GM21423 (cell line): ENCODE data around the gene DYRK1A.
"Not testable (repeated sequence)": the region's sequence is repeated elsewhere in the genome, so short reads cannot be mapped to it uniquely, and the experiment has no call there.

ENCODE experiments used
- ATAC-seq: cut with Tn5 transposase; IDR thresholded peaks from one replicate; pipeline ENCODE4 v1.9.1; 2021; ENCODE audit warnings: mild to moderate bottlenecking, moderate library complexity; ENCODE audit not compliant: unreplicated experiment

DYRK1A gene

DNA sequence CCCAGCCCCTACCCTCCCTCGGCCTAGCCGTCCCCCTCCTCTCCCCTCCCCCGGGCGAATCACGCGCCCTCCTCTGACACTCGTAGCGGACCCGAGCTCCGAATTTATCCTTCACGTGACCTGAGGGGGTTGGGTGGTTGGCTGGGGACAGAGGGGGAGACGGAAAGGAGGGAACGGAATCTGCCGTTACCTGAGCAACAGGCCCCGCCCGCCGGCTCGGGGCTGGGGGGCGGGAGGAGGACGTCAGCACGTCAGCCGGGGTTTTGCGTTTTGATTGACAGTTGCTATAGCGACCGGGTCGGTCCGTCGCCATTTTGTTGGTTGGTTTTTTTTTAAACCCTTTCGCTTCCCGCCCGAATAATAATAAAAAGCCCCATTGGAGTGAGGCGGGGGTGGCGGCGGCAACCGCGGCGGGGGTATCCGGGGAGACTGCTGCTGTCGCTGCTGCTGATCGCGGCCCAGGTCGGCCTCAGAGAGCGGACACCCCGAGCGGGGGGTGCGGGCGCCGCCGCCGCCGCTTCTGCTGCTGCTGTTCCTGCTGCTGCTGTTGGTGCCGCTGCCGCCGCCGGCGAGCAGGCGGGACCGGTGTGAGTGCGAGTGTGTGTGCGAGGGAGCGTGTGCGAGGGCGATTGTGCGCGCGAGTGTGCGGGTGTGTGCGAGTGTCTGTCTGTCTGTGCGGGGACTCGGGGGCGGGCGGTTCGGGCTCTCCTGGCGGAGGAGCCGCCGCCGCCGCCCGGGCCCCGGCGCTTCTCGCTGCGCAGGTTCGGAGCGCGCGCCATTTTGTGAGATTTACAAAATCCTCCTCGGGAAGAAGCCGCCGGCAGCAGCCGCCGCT is at the start of gene DYRK1A:
DYRK1A (plus strand) TSS at position 292 of the 835 bp plus-strand sequence. CDS start 53,602 bp downstream, outside the sequence.
- peak; percentile 63 for ATAC-seq

GRCh38 chr21:37319551-37319950 is 47.0 kb upstream of the DYRK1A start:
- ATAC-seq: no peak

DNA sequence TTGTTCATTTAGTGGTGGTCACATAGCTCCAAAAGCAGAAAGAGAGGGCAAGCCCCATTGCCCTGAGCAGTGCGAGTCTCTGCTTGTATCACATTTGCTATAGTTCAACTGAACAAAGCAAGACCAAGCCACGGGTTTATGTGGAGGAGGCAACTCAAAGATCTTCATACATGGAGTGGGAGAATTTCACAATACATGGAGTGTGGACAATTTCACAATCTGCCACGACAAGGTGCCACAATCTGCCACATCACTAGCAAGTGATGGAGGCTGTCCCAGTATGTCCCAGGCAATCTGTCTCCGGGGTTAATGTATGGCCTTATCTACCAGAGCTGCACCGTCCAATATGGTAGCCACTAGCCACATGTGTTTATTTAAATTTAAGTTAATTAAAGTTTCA is 44.5 kb upstream of the DYRK1A start:
- no peak for ATAC-seq

- ATAC-seq: no peak
Measured at GRCh38 chr21:37324558-37324957, 42.0 kb upstream of the DYRK1A start.

GRCh38 chr21:37328147-37328546 is 38.4 kb upstream of the DYRK1A start:
- not testable (repeated sequence) for ATAC-seq

DNA sequence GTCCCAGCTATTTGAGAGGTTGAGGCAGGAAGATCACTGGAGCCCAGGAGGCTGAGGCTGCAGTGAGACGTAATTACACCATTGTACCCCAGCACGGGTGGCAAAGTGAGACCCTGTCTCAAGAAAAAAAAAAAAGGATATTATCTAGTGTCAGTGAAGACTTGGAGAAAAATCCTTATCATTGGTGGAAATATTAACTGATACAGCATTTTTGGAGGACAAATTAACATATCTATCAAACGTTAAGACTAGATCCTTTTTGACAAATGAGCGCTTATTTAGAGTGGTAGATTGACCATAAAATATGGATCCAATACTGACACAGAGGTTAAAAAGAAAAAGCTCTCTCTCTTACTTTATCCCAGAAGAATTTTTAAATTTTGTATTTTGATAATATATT is 35.2 kb upstream of the DYRK1A start:
- no peak for ATAC-seq

GRCh38 chr21:37335053-37335452 is 31.5 kb upstream of the DYRK1A start:
- no peak for ATAC-seq

DNA sequence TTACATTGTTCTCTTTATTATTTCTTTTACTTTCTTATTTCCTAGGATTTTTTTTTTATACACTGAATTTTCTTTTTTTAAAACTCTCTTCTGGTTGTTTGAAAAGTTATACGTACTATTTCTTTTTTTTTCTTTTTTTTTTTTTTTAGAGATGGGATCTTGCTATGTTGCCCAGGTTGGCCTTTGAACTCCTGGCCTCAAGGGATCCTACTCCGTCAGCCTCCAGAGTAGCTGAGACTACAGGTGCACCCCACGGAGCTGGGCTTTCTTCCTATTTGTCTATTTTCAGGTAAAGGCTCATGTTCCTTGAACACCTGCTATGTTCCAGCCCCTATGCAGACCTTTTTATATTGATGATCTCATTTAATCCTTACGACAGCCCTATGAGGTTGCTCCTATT is 29.4 kb upstream of the DYRK1A start:
- no peak for ATAC-seq

DNA sequence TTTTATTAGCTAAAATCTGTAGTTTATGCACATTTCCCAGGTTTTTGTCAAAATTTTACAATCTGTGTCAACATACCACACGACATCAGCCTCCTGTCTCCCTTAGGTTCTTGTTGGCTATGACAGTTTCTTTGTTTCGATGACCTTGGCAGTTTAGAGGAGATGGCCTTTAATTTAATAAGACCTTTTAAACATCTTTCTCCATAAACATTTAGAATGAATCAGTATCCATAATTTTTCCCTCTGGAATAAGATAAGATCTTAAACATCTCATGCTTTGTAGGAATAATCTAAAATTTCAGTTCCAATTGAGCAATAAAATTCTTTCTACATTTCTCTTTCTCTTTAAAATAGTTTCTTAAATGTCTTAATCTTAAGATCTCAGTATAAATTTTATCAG is 28.7 kb upstream of the DYRK1A start:
- no peak for ATAC-seq

GRCh38 chr21:37338671-37339551 is 27.7 kb upstream of the DYRK1A start:
- ATAC-seq: no peak

DNA sequence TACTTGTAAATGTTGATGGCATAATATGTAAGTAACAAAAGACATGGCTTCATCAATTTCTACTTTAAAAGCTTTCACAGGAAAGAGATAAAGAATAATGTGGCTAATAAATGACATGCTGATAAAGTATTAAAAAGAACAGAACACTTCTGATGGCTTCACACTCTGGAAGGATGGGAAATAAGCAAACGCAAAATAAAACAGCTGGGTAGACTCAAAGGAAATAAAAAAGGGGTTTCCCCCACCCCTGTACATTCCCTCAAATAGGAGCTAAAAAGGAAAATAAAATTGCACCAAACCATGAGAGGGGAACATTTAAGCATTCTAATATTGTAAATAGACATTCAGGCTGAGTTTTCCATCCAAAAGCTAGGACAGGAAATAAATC is 27.0 kb upstream of the DYRK1A start:
- ATAC-seq: no peak

DNA sequence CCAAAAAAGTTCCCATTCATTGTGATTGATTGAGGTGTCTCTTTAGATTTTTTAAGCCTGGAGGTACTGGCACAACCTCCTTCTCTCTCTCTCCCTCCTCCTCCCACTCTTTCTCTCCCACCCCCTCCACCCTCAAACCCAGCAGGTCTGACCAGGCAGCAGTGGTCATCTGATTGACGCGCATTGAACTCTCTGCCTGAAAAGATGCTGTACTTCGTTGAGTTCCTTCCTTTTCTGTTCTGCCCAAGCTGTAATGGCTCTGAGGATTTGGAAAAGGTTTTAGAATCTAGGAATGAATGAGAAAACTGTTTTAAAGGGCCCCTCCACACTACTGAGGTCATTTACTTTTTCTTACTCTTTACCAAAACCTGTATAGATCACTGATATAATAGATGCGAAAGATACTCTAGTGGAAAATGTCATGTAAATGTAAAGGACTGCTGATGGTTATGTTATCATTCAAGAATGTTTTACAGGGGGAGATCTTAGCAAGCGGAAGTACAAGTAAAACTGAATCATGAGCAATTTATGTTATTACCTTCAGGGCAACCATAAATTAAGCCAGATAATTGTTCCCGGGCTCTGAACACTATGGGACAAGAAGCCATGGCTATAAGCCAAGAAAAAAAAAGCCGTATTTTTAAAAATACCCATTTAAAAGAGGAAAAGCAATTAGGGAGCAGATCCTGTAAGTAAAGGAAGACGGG is 25.2 kb upstream of the DYRK1A start:
- ATAC-seq: no peak

GRCh38 chr21:37342046-37342632 is 24.4 kb upstream of the DYRK1A start:
- ATAC-seq: no peak

- no peak for ATAC-seq
Measured at GRCh38 chr21:37346841-37347430, 19.6 kb upstream of the DYRK1A start.

DNA sequence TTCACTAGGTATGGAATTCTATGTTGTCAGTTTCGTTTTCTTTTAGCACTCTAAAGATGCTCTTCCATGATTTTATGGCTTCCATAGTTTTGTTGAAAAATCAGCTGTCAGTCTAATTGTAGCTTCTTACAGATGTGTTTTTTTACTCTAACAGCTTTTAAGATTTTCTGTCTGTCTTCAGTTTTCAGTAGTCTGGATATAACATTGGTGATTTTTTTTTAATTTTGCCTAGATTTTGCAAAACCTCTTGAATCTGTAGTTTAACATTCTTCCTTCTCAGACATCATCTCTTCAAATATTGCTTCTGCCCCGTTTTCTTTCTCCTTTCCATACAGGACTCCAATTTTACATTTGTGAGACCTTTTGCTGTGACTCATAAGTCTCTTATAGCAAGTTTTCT is 17.9 kb upstream of the DYRK1A start:
- ATAC-seq: no peak

GRCh38 chr21:37350472-37350871 is 16.1 kb upstream of the DYRK1A start:
- ATAC-seq: no peak

GRCh38 chr21:37356706-37357105 is 9.9 kb upstream of the DYRK1A start:
- no peak for ATAC-seq

- ATAC-seq: no peak
Measured at GRCh38 chr21:37357691-37358090, 8.9 kb upstream of the DYRK1A start.

GRCh38 chr21:37358397-37358796 is 8.2 kb upstream of the DYRK1A start:
- ATAC-seq: no peak

DNA sequence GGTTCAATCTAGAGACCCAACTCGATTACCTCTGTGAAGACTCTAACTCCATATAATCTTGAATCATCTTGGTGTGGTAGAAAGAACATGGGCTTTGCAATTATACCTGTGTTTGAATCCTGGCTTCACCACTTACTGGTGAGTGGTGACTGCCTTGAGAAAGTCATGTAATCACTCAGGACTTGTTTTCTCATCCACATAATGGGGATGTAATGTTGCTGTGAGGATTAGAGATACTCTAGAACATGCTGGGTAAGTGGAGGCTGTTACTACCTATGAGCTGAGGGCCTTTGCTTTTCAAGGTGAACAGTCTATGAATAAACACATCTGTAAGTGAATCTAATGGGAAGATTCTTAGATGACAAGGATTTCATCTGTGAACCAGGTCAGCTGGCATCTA is 2.6 kb upstream of the DYRK1A start:
- no peak for ATAC-seq

DNA sequence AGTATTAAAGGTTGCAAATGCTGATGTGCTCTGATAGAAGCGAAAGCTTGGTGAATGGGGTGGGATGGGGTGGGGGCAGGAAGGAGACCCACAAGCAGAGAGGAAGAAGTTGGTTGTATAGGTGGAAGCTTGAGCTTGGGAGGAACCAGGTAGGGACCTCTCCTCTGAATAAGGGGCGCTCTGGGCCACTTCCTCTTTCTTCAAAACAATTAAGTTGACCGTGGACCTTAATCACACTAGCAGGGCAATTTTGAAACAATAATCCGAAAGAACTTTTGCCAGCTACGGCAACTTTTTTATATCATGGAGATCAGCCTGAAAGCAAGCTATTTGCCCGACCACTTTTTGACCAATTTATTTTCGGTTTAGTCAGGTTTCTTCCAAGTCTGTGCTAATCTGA is 1.9 kb upstream of the DYRK1A start:
- ATAC-seq: no peak
